GM23338 (cell line): ENCODE results near the gene ZNF644. TPM values are rescaled to one million over a fixed set of nuclear protein-coding genes. Genes with fewer than 3 reads are reported as not detected.

Source experiments
- ATAC-seq: fragments of 200-7000 bp; cut with Tn5 transposase; 3 replicates; pipeline ENCODE4 v1.9.1; 2020
- DNase-seq: peaks from one replicate; pipeline ENCODE4 v3.0.0-alpha.2; 2015; ENCODE audit warnings: low spot score
- H2AFZ ChIP-seq: fragments of 200-600 bp; sonication (generic); 2 replicates; pipeline ENCODE4 v1.8.0; 2016; ENCODE audit warnings: antibody characterized with exemption, mild to moderate bottlenecking, moderate library complexity
- H3F3A ChIP-seq: fragments of 200-600 bp; sonication (generic); replicated peaks from 2 replicates; pipeline ENCODE4 v1.8.0; 2017; ENCODE audit warnings: antibody characterized with exemption, mixed run types, low read depth
- H3K27ac ChIP-seq: fragments of 200-600 bp; sonication (generic); 2 replicates; pipeline ENCODE4 v1.6.1; 2016; ENCODE audit warnings: low read depth
- H3K27me3 ChIP-seq: fragments of 200-600 bp; sonication (generic); 2 replicates; pipeline ENCODE4 v1.8.0; 2016; ENCODE audit warnings: mild to moderate bottlenecking, mixed run types, moderate library complexity; ENCODE audit not compliant: insufficient read depth
- H3K36me3 ChIP-seq: fragments of 200-600 bp; sonication (generic); 2 replicates; pipeline ENCODE4 v1.8.0; 2016; ENCODE audit warnings: mild to moderate bottlenecking; ENCODE audit not compliant: insufficient read depth
- H3K4me1 ChIP-seq: fragments of 200-600 bp; sonication (generic); 2 replicates; pipeline ENCODE4 v1.8.0; 2016; ENCODE audit warnings: mild to moderate bottlenecking, moderate library complexity; ENCODE audit not compliant: insufficient read depth
- H3K4me2 ChIP-seq: fragments of 200-600 bp; sonication (generic); 2 replicates; pipeline ENCODE4 v1.7.1; 2017; ENCODE audit warnings: mixed run types
- H3K4me3 ChIP-seq: fragments of 200-600 bp; sonication (generic); 2 replicates; pipeline ENCODE4 v1.6.1; 2016; ENCODE audit warnings: mixed run types
- H3K79me2 ChIP-seq: fragments of 200-600 bp; sonication (generic); replicated peaks from 2 replicates; pipeline ENCODE4 v1.8.0; 2017; ENCODE audit warnings: mild to moderate bottlenecking; ENCODE audit not compliant: insufficient read depth
- H3K9me2 ChIP-seq: fragments of 200-600 bp; sonication (generic); 2 replicates; pipeline ENCODE4 v1.8.0; 2017; ENCODE audit not compliant: insufficient read depth
- H4K20me1 ChIP-seq: fragments of 200-600 bp; sonication (generic); replicated peaks from 2 replicates; pipeline ENCODE4 v1.8.0; 2017; ENCODE audit warnings: mild to moderate bottlenecking; ENCODE audit not compliant: insufficient read depth
- H3K27ac Mint-ChIP-seq: 2 replicates; pipeline ENCODE4 v1.8.0; 2020; ENCODE audit warnings: inconsistent platforms, mild to moderate bottlenecking, moderate library complexity, mixed read lengths
- H3K27me3 Mint-ChIP-seq: 3 replicates; pipeline ENCODE4 v1.8.0; 2022; ENCODE audit warnings: low read depth, mild to moderate bottlenecking, moderate library complexity, mixed read lengths, inconsistent platforms; ENCODE audit not compliant: insufficient read depth, poor library complexity
- H3K36me3 Mint-ChIP-seq: 3 replicates; pipeline ENCODE4 v1.8.0; 2021; ENCODE audit warnings: low read depth, mild to moderate bottlenecking, inconsistent platforms, moderate library complexity, mixed read lengths
- H3K4me1 Mint-ChIP-seq: 3 replicates; pipeline ENCODE4 v1.8.0; 2020; ENCODE audit warnings: mild to moderate bottlenecking, inconsistent platforms, mixed read lengths
- H3K4me3 Mint-ChIP-seq: 3 replicates; pipeline ENCODE4 v1.8.0; 2021; ENCODE audit warnings: moderate library complexity, mild to moderate bottlenecking, inconsistent platforms, mixed read lengths
- H3K9me3 Mint-ChIP-seq: 3 replicates; pipeline ENCODE4 v1.8.0; 2020; ENCODE audit warnings: moderate library complexity, mild to moderate bottlenecking, inconsistent platforms, mixed read lengths
- CREB1 ChIP-seq: fragments of 250-450 bp; sonication (Bioruptor Pico); IDR thresholded peaks from 2 replicates; pipeline ENCODE4 v1.5.0; 2020; ENCODE audit warnings: low read depth, mild to moderate bottlenecking, moderate library complexity
- EZH2 ChIP-seq: fragments of 200-600 bp; sonication (generic); IDR thresholded peaks from one replicate; pipeline ENCODE4 v1.8.0; 2017; ENCODE audit warnings: antibody characterized with exemption, mild to moderate bottlenecking, low read depth; ENCODE audit not compliant: unreplicated experiment
- EZH2phosphoT487 ChIP-seq: fragments of 200-600 bp; sonication (generic); IDR thresholded peaks from one replicate; pipeline ENCODE4 v1.8.1; 2018; ENCODE audit warnings: antibody characterized with exemption; ENCODE audit not compliant: unreplicated experiment
- JUNB ChIP-seq: IDR thresholded peaks from one replicate; pipeline ENCODE4 v1.6.1; 2016; ENCODE audit warnings: antibody characterized with exemption; ENCODE audit not compliant: unreplicated experiment
- NANOG ChIP-seq: IDR thresholded peaks from 2 replicates; pipeline ENCODE4 v1.6.1; 2016; ENCODE audit warnings: antibody characterized with exemption, borderline replicate concordance
- POLR2AphosphoS5 ChIP-seq: IDR thresholded peaks from 2 replicates; pipeline ENCODE4 v1.6.1; 2016; ENCODE audit warnings: antibody characterized with exemption, low read depth
- STAT1 ChIP-seq: IDR thresholded peaks from one replicate; pipeline ENCODE4 v1.6.1; 2016; ENCODE audit warnings: antibody characterized with exemption; ENCODE audit not compliant: unreplicated experiment
- ZNF114 ChIP-seq: fragments of 250-450 bp; sonication (Bioruptor Pico); IDR thresholded peaks from 2 replicates; pipeline ENCODE4 v1.5.0; 2020; ENCODE audit warnings: mild to moderate bottlenecking, moderate library complexity
- ZNF331 ChIP-seq: fragments of 250-450 bp; sonication (Bioruptor Pico); IDR thresholded peaks from 2 replicates; pipeline ENCODE4 v1.5.0; 2020; ENCODE audit warnings: low read depth, mild to moderate bottlenecking, moderate library complexity
- ZNF462 ChIP-seq: fragments of 250-450 bp; sonication (Bioruptor Pico); IDR thresholded peaks from 2 replicates; pipeline ENCODE4 v1.5.0; 2020; ENCODE audit warnings: mild to moderate bottlenecking, moderate library complexity
- polyA plus RNA-seq: library from polyadenylated mRNA; unstranded; fragments of >200 nt; fragmentation: Nextera tagmentation; extraction: Ambion mirVana; gene quantifications from 2 replicates; pipeline ENCODE4 v1.2.1, GENCODE V29; 2016
- total RNA-seq: library from RNA; depleted of rRNA; stranded (reverse); fragments of >200 nt; shearing (Covaris generic); gene quantifications from 2 replicates; pipeline ENCODE4 v1.2.3, GENCODE V29; 2014

ZNF644 gene
- total and polyA plus RNA-seq, 2 experiments from 2014 or later, result 101 to 103 TPM

GRCh38 chr1:90973897-90974798 is 47.7 kb downstream of the ZNF644 start:
- Histone ChIP-seq H2AFZ (no peak overlapping the region), H4K20me1 (peaks cover 26% of the 10 kb centered on the region), H3F3A (no peaks in the 10 kb centered on the region), H3K4me1 (peaks cover 46% of the 10 kb centered on the region), H3K9me2 (no peaks in the 10 kb centered on the region), H3K79me2 (peaks cover 100% of the 10 kb centered on the region), H3K36me3 (no peaks in the 10 kb centered on the region), H3K4me2 (peak overlapping the region; percentile 24), H3K27me3 (no peaks in the 10 kb centered on the region), H3K4me3 (peak overlapping the region; percentile 1; the same call in 1 of the 2 replicates), H3K27ac (peak overlapping the region; percentile 53)
- peaks cover 49% of the 10 kb centered on the region for H3K4me1 Mint-ChIP-seq
- H3K27ac Mint-ChIP-seq, result peak overlapping the region; percentile 87
- ATAC-seq (peak; percentile 89), DNase-seq (peak; percentile 59)
- no peaks in the 10 kb centered on the region for H3K27me3 Mint-ChIP-seq
- H3K36me3 Mint-ChIP-seq, result peaks cover 25% of the 10 kb centered on the region
- TF ChIP-seq NANOG (peak; percentile 15; the same call in 1 of the 2 replicates), JUNB (no peak)
- H3K9me3 Mint-ChIP-seq, result peaks cover 2% of the 10 kb centered on the region; the same call in 1 of the 3 replicates
- peak overlapping the region; percentile 39 for H3K4me3 Mint-ChIP-seq

- Mint-ChIP-seq H3K27ac (peak overlapping the region; percentile 21; the same call in 1 of the 2 replicates), H3K9me3 (peaks cover 2% of the 10 kb centered on the region; the same call in 1 of the 3 replicates), H3K36me3 (peaks cover 15% of the 10 kb centered on the region), H3K4me1 (peaks cover 45% of the 10 kb centered on the region), H3K27me3 (no peaks in the 10 kb centered on the region), H3K4me3 (no peak overlapping the region)
- DNase-seq (no peak), ATAC-seq (no peak)
- Histone ChIP-seq H4K20me1 (peaks cover 44% of the 10 kb centered on the region), H2AFZ (no peak overlapping the region), H3K4me2 (no peak overlapping the region), H3K79me2 (peaks cover 97% of the 10 kb centered on the region), H3K27me3 (no peaks in the 10 kb centered on the region), H3K27ac (no peak overlapping the region), H3K4me3 (no peak overlapping the region), H3K36me3 (no peaks in the 10 kb centered on the region), H3F3A (peaks cover 2% of the 10 kb centered on the region; the same call in 1 of the 2 replicates), H3K4me1 (peaks cover 45% of the 10 kb centered on the region), H3K9me2 (no peaks in the 10 kb centered on the region)
- TF ChIP-seq POLR2AphosphoS5 (no peak), NANOG (no peak), ZNF462 (CRISPR knock-in tag) (no peak), JUNB (no peak), ZNF331 (CRISPR knock-in tag) (no peak), CREB1 (no peak), STAT1 (no peak), EZH2phosphoT487 (no peak), EZH2 (no peak), ZNF114 (no peak)
These were observed 51.6 kb downstream of the ZNF644 start for GRCh38 chr1:90970208-90970607.
